HG03039 (cell line): ENCODE results near the gene C6.
"Not testable (repeated sequence)": the region's sequence is repeated elsewhere in the genome, so short reads cannot be mapped to it uniquely, and the experiment has no call there.

Source experiments
- ATAC-seq: cut with Tn5 transposase; IDR thresholded peaks from one replicate; pipeline ENCODE4 v1.9.1; 2021; ENCODE audit warnings: mild to moderate bottlenecking, moderate library complexity; ENCODE audit not compliant: unreplicated experiment

The C6 gene

GRCh38 chr5:41200506-41200905, 12.8 kb downstream of the C6 start:
- ATAC-seq = no peak

- ATAC-seq = no peak
Measured at GRCh38 chr5:41199660-41200059, 13.7 kb downstream of the C6 start.

- ATAC-seq = no peak
Measured at GRCh38 chr5:41196197-41196596, 17.1 kb downstream of the C6 start.

- ATAC-seq = no peak
Measured at GRCh38 chr5:41195228-41195627, 18.1 kb downstream of the C6 start.

- no peak for ATAC-seq
Measured at GRCh38 chr5:41194339-41194738, 19.0 kb downstream of the C6 start.

- no peak for ATAC-seq
Measured at GRCh38 chr5:41193456-41194205, 19.7 kb downstream of the C6 start.

- no peak for ATAC-seq
Measured at GRCh38 chr5:41191249-41191648, 22.1 kb downstream of the C6 start.

- no peak for ATAC-seq
Measured at GRCh38 chr5:41186143-41186542, 27.2 kb downstream of the C6 start.

- not testable (repeated sequence) for ATAC-seq
Measured at GRCh38 chr5:41183331-41183730, 30.0 kb downstream of the C6 start.

- no peak for ATAC-seq
Measured at GRCh38 chr5:41182666-41183065, 30.7 kb downstream of the C6 start.

- ATAC-seq = no peak
Measured at GRCh38 chr5:41181691-41182564, 31.4 kb downstream of the C6 start.

- no peak for ATAC-seq
Measured at GRCh38 chr5:41176952-41177351, 36.4 kb downstream of the C6 start.

GRCh38 chr5:41172012-41172411, 41.3 kb downstream of the C6 start:
- ATAC-seq = no peak

- ATAC-seq = no peak
Measured at GRCh38 chr5:41161271-41161670, 52.1 kb downstream of the C6 start.

GRCh38 chr5:41157272-41157894, 55.9 kb downstream of the C6 start:
- no peak for ATAC-seq

- no peak for ATAC-seq
Measured at GRCh38 chr5:41156739-41157138, 56.6 kb downstream of the C6 start.

- no peak for ATAC-seq
Measured at GRCh38 chr5:41154491-41154890, 58.8 kb downstream of the C6 start.

GRCh38 chr5:41151564-41151963, 61.8 kb downstream of the C6 start:
- ATAC-seq = no peak

GRCh38 chr5:41148448-41148847, 64.9 kb downstream of the C6 start:
- no peak for ATAC-seq

GRCh38 chr5:41145306-41145705, 68.0 kb downstream of the C6 start:
- no peak for ATAC-seq

- ATAC-seq = no peak
Measured at GRCh38 chr5:41143131-41143901, 70.0 kb downstream of the C6 start.
